HepG2 (cell line): ENCODE measurements around the gene MFGE8. TPM values are rescaled to one million over a fixed set of nuclear protein-coding genes. Genes with fewer than 3 reads are reported as not detected.
A peak's percentile ranks its signal among the peaks of the same experiment; 100 is the strongest.

Source experiments
- CHD2 ChIP-seq: IDR thresholded peaks from 2 replicates; pipeline ENCODE4 v1.6.1; 2011; ENCODE audit warnings: low read depth, low read length, improper control_type of control experiment
- FOXA3 ChIP-seq: IDR thresholded peaks from 2 replicates; pipeline ENCODE4 v1.6.1; 2016; ENCODE audit warnings: missing genetic modification reagents, missing compliant biosample characterization
- NFKB2 ChIP-seq: sonication (generic); formaldehyde crosslinking; IDR thresholded peaks from 2 replicates; pipeline ENCODE4 v1.4.0; 2020; ENCODE audit warnings: missing genetic modification reagents, borderline replicate concordance
- PHF20 ChIP-seq: sonication (generic); formaldehyde crosslinking; IDR thresholded peaks from 2 replicates; pipeline ENCODE4 v1.5.0; 2020; ENCODE audit warnings: mild to moderate bottlenecking, missing genetic modification reagents
- POLR2A ChIP-seq, 2 experiments: IDR thresholded peaks; 2 replicates each; pipeline ENCODE4 v1.6.1; 2011; ENCODE audit warnings: low read depth in 2 of 2, low read length in 2 of 2, mild to moderate bottlenecking in 1 of 2, moderate library complexity in 1 of 2; ENCODE audit not compliant: insufficient read depth in 1 of 2
- TBX3 ChIP-seq: fragments of 450-650 bp; IDR thresholded peaks from 2 replicates; pipeline ENCODE4 v1.6.1; 2017; ENCODE audit warnings: antibody characterized with exemption, mild to moderate bottlenecking, inconsistent platforms, borderline replicate concordance
- XRCC5 ChIP-seq: fragments of 200-400 bp; formaldehyde crosslinking; optimal IDR thresholded peaks from 2 replicates; pipeline ENCODE3; 2017; ENCODE audit warnings: mild to moderate bottlenecking, low read length
- ZC3H4 ChIP-seq: sonication (generic); formaldehyde crosslinking; IDR thresholded peaks from 2 replicates; pipeline ENCODE4 v1.4.0; 2020; ENCODE audit warnings: missing genetic modification reagents, borderline replicate concordance
- ZFY ChIP-seq: sonication (generic); formaldehyde crosslinking; IDR thresholded peaks from 2 replicates; pipeline ENCODE4 v1.4.0; 2020; ENCODE audit warnings: missing genetic modification reagents
- ZNF136 ChIP-seq: sonication (generic); formaldehyde crosslinking; IDR thresholded peaks from 2 replicates; pipeline ENCODE4 v1.8.1; 2022; ENCODE audit warnings: low read depth, mild to moderate bottlenecking, moderate library complexity, missing genetic modification reagents
- ZNF280D ChIP-seq: sonication (generic); formaldehyde crosslinking; IDR thresholded peaks from 2 replicates; pipeline ENCODE4 v1.5.1; 2020; ENCODE audit warnings: mild to moderate bottlenecking, missing genetic modification reagents
- ZNF331 ChIP-seq: sonication (generic); formaldehyde crosslinking; IDR thresholded peaks from 2 replicates; pipeline ENCODE4 v1.4.0; 2020; ENCODE audit warnings: missing genetic modification reagents
- ZNF33A ChIP-seq: sonication (generic); formaldehyde crosslinking; IDR thresholded peaks from 2 replicates; pipeline ENCODE4 v1.5.1; 2020; ENCODE audit warnings: missing genetic modification reagents, mild to moderate bottlenecking, moderate library complexity, borderline replicate concordance
- ZNF382 ChIP-seq: sonication (generic); formaldehyde crosslinking; IDR thresholded peaks from 2 replicates; pipeline ENCODE4 v1.5.0; 2020; ENCODE audit warnings: missing genetic modification reagents, mild to moderate bottlenecking, borderline replicate concordance
- ZNF496 ChIP-seq: sonication (generic); formaldehyde crosslinking; IDR thresholded peaks from 2 replicates; pipeline ENCODE4 v1.8.1; 2023; ENCODE audit warnings: mild to moderate bottlenecking, moderate library complexity, missing genetic modification reagents; ENCODE audit not compliant: insufficient replicate concordance
- polyA plus RNA-seq, 8 experiments: library from polyadenylated mRNA; depleted of rRNA in 3 of 8; stranded (reverse) in 7 of 8; unstranded in 1 of 8; fragments of >200 nt; fragmentation: Illumina TruSeq in 4 of 8; extraction: Trizol in 4 of 8; gene quantifications; 2 replicates each; pipeline versions ENCODE4 v1.2.1 to v1.2.3, GENCODE V29; 2011 to 2016; ENCODE audit warnings: low read depth in 4 of 8, missing spikeins in 1 of 8, mixed read lengths in 1 of 8; ENCODE audit not compliant: insufficient read depth in 1 of 8
- total RNA-seq, 5 experiments: library from RNA; depleted of rRNA; stranded (reverse); fragments of >200 nt; fragmentation: Illumina TruSeq; extraction: Trizol; gene quantifications; 2 replicates each; pipeline ENCODE4 v1.2.3, GENCODE V29; 2016; ENCODE audit warnings: low read depth in 1 of 5
- TF ChIP-seq, protein P1 (sequence below): sonication (generic); formaldehyde crosslinking; IDR thresholded peaks from 2 replicates; pipeline ENCODE4 v1.4.0; 2020; ENCODE audit warnings: missing genetic modification reagents
- TF ChIP-seq, protein P2 (sequence below): sonication (generic); formaldehyde crosslinking; IDR thresholded peaks from 2 replicates; pipeline ENCODE4 v1.5.0; 2020; ENCODE audit warnings: missing genetic modification reagents, mild to moderate bottlenecking, borderline replicate concordance
- TF ChIP-seq, protein P3 (sequence below): IDR thresholded peaks from 2 replicates; pipeline ENCODE4 v1.6.1; 2018; ENCODE audit warnings: missing genetic modification reagents, mild to moderate bottlenecking, missing compliant biosample characterization

The MFGE8 gene
- total and polyA plus RNA-seq, 2 of the 13 experiments (the other 11 are each of a cell fraction or from before 2014, with no cell fraction given): 3.4 to 22.1 TPM

GRCh38 chr15:88894348-88894818 is 18.8 kb downstream of the MFGE8 start (continued):
- TF ChIP-seq ZFY (CRISPR knock-in tag) (0 out of 2 replicates have a peak, but pooled peaks have one; percentile 22), POLR2A (IDR thresholded peaks at IDR 0.05; ENCODE audit: insufficient read depth in 1 of 2, low read depth in 2 of 2, low read length in 2 of 2) (no peak), ZNF33A (CRISPR knock-in tag) (no peak), ZC3H4 (no peak), ZNF280D (no peak), ZNF331 (no peak), ZNF382 (CRISPR knock-in tag) (no peak), TBX3 (no peak), CHD2 (no peak), FOXA3 (CRISPR knock-in tag) (0 out of 2 replicates have a peak, but pooled peaks have one; percentile 17), XRCC5 (peak; percentile 22), ZNF136 (CRISPR knock-in tag) (0 out of 2 replicates have a peak, but pooled peaks have one; percentile 37), PHF20 (CRISPR knock-in tag) (no peak), NFKB2 (CRISPR knock-in tag) (0 out of 2 replicates have a peak, but pooled peaks have one; percentile 32), ZNF496 (CRISPR knock-in tag) (no peak)
- TF ChIP-seq, protein P1, sequence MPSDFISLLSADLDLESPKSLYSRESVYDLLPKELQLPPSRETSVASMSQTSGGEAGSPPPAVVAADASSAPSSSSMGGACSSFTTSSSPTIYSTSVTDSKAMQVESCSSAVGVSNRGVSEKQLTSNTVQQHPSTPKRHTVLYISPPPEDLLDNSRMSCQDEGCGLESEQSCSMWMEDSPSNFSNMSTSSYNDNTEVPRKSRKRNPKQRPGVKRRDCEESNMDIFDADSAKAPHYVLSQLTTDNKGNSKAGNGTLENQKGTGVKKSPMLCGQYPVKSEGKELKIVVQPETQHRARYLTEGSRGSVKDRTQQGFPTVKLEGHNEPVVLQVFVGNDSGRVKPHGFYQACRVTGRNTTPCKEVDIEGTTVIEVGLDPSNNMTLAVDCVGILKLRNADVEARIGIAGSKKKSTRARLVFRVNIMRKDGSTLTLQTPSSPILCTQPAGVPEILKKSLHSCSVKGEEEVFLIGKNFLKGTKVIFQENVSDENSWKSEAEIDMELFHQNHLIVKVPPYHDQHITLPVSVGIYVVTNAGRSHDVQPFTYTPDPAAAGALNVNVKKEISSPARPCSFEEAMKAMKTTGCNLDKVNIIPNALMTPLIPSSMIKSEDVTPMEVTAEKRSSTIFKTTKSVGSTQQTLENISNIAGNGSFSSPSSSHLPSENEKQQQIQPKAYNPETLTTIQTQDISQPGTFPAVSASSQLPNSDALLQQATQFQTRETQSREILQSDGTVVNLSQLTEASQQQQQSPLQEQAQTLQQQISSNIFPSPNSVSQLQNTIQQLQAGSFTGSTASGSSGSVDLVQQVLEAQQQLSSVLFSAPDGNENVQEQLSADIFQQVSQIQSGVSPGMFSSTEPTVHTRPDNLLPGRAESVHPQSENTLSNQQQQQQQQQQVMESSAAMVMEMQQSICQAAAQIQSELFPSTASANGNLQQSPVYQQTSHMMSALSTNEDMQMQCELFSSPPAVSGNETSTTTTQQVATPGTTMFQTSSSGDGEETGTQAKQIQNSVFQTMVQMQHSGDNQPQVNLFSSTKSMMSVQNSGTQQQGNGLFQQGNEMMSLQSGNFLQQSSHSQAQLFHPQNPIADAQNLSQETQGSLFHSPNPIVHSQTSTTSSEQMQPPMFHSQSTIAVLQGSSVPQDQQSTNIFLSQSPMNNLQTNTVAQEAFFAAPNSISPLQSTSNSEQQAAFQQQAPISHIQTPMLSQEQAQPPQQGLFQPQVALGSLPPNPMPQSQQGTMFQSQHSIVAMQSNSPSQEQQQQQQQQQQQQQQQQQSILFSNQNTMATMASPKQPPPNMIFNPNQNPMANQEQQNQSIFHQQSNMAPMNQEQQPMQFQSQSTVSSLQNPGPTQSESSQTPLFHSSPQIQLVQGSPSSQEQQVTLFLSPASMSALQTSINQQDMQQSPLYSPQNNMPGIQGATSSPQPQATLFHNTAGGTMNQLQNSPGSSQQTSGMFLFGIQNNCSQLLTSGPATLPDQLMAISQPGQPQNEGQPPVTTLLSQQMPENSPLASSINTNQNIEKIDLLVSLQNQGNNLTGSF (CRISPR knock-in tag): no peak
- TF ChIP-seq, protein P2, sequence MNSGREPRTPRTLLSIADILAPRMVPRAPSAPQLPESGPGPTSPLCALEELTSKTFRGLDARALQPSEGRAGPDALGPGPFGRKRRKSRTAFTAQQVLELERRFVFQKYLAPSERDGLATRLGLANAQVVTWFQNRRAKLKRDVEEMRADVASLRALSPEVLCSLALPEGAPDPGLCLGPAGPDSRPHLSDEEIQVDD (CRISPR knock-in tag): no peak
- TF ChIP-seq, protein P3, sequence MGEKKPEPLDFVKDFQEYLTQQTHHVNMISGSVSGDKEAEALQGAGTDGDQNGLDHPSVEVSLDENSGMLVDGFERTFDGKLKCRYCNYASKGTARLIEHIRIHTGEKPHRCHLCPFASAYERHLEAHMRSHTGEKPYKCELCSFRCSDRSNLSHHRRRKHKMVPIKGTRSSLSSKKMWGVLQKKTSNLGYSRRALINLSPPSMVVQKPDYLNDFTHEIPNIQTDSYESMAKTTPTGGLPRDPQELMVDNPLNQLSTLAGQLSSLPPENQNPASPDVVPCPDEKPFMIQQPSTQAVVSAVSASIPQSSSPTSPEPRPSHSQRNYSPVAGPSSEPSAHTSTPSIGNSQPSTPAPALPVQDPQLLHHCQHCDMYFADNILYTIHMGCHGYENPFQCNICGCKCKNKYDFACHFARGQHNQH (CRISPR knock-in tag): no peak
